Subcutaneous adipose tissue (tissue), 4 donors: ENCODE data around the gene MGAT5. TPM values are rescaled to one million over a fixed set of nuclear protein-coding genes. Genes with fewer than 3 reads are reported as not detected.

Source experiments
- CTCF ChIP-seq: fragments of 450-650 bp; IDR thresholded peaks from one replicate; pipeline ENCODE4 v1.5.1; 2016; ENCODE audit warnings: low read depth, mild to moderate bottlenecking, control low read depth, antibody characterized with exemption, moderate library complexity
- total RNA-seq, 4 donors: library from RNA; depleted of rRNA; stranded (reverse); fragments of >200 nt; gene quantifications; one replicate each; pipeline ENCODE4 v1.1.0, GENCODE V29; 2016

The MGAT5 gene
- total RNA-seq, 4 donors from 2014 or later, result 22.0 to 42.8 (median 32.2) TPM

GRCh38 chr2:134272806-134273205 is 18.9 kb downstream of the MGAT5 start:
- no peak for TF ChIP-seq CTCF

GRCh38 chr2:134273256-134273983 is 19.5 kb downstream of the MGAT5 start:
- TF ChIP-seq CTCF, result no peak

GRCh38 chr2:134274121-134274520 is 20.2 kb downstream of the MGAT5 start:
- TF ChIP-seq CTCF, result no peak

- no peak for TF ChIP-seq CTCF
Observed at GRCh38 chr2:134275058-134275862, 21.4 kb downstream of the MGAT5 start.

- TF ChIP-seq CTCF, result no peak
Observed at GRCh38 chr2:134276381-134277172, 22.7 kb downstream of the MGAT5 start.

GRCh38 chr2:134277223-134277622 is 23.4 kb downstream of the MGAT5 start:
- no peak for TF ChIP-seq CTCF

GRCh38 chr2:134278553-134278952 is 24.7 kb downstream of the MGAT5 start:
- no peak for TF ChIP-seq CTCF
